ENCODE measurements around the gene CCSER1.

- TF ChIP-seq CTCF (IDR thresholded peaks at IDR 0.05; ENCODE audit: control extremely low read depth in 1 of 3, insufficient read depth in 1 of 3, low read depth in 1 of 3, low read length in 3 of 3) (no peak), POLR2A (IDR thresholded peaks at IDR 0.05; ENCODE audit: control extremely low read depth in 1 of 2, low read depth in 2 of 2, low read length in 2 of 2) (no peak), EZH2 (IDR thresholded peaks at IDR 0.05; ENCODE audit: low read depth, low read length, severe bottlenecking) (no peak), USF2 (IDR thresholded peaks at IDR 0.05; ENCODE audit: low read length) (no peak), POLR2AphosphoS5 (IDR thresholded peaks at IDR 0.05; ENCODE audit: low read depth, low read length) (no peak), SIX5 (IDR thresholded peaks at IDR 0.05; ENCODE audit: low read depth, low read length) (no peak), EP300 (IDR thresholded peaks at IDR 0.05; ENCODE audit: borderline replicate concordance in 1 of 2, low read depth in 2 of 2, low read length in 2 of 2) (no peak), CHD2 (IDR thresholded peaks at IDR 0.05; ENCODE audit: low read length) (no peak), NANOG (IDR thresholded peaks at IDR 0.05; ENCODE audit: insufficient read depth, low read depth, low read length, poor library complexity, severe bottlenecking) (no peak), GABPA (IDR thresholded peaks at IDR 0.05; ENCODE audit: borderline replicate concordance, insufficient read depth, low read length) (no peak)
These were observed 179.6 kb downstream of the CCSER1 start for GRCh38 chr4:90306810-90307209.
